Muscle layer of colon (tissue), 2 donors: ENCODE measurements around the gene CTNNA3.

ENCODE experiments used
- H3K27ac ChIP-seq: one replicate; pipeline ENCODE4 v1.7.0; 2013; ENCODE audit warnings: low read depth, mild to moderate bottlenecking, low read length, moderate library complexity
- H3K27me3 ChIP-seq, 2 donors: one replicate each; pipeline ENCODE4 v1.7.0; 2013; ENCODE audit warnings: low read length in 2 of 2, mild to moderate bottlenecking in 2 of 2; ENCODE audit not compliant: insufficient read depth in 2 of 2, control insufficient read depth in 1 of 2
- H3K36me3 ChIP-seq: one replicate; pipeline ENCODE4 v1.7.0; 2013; ENCODE audit warnings: mild to moderate bottlenecking, low read length; ENCODE audit not compliant: insufficient read depth
- H3K4me1 ChIP-seq: one replicate; pipeline ENCODE4 v1.7.0; 2013; ENCODE audit warnings: mild to moderate bottlenecking, low read length; ENCODE audit not compliant: insufficient read depth
- H3K4me3 ChIP-seq, 2 donors: one replicate each; pipeline ENCODE4 v1.7.0; 2013; ENCODE audit warnings: low read length in 2 of 2, low read depth in 1 of 2, mild to moderate bottlenecking in 1 of 2, moderate library complexity in 1 of 2
- H3K9ac ChIP-seq: one replicate; pipeline ENCODE4 v1.7.0; 2013; ENCODE audit warnings: low read length
- H3K9me3 ChIP-seq: one replicate; pipeline ENCODE4 v1.7.0; 2013; ENCODE audit warnings: mild to moderate bottlenecking, low read length
- donor health status: abdominal sarcoma.
- donor health status: Adenocarcinoma of cecum.

CTNNA3 gene

GRCh38 chr10:66283874-66284464 lies 1412.0 kb downstream of the CTNNA3 start:
- no peak overlapping the region for H3K9ac ChIP-seq
- H3K4me3 ChIP-seq: no peak overlapping the region
- no peaks in the 10 kb centered on the region for H3K27me3 ChIP-seq
- no peaks in the 10 kb centered on the region for H3K9me3 ChIP-seq
- H3K27ac ChIP-seq: no peak overlapping the region
- no peaks in the 10 kb centered on the region for H3K36me3 ChIP-seq
- no peaks in the 10 kb centered on the region for H3K4me1 ChIP-seq

GRCh38 chr10:66283064-66283463 lies 1412.9 kb downstream of the CTNNA3 start:
- no peak overlapping the region for H3K9ac ChIP-seq
- H3K27ac ChIP-seq: no peak overlapping the region
- no peaks in the 10 kb centered on the region for H3K36me3 ChIP-seq
- no peaks in the 10 kb centered on the region for H3K9me3 ChIP-seq
- H3K27me3 ChIP-seq: no peaks in the 10 kb centered on the region
- no peak overlapping the region for H3K4me3 ChIP-seq
- H3K4me1 ChIP-seq: no peaks in the 10 kb centered on the region

GRCh38 chr10:66281327-66281726 lies 1414.7 kb downstream of the CTNNA3 start:
- no peak overlapping the region for H3K4me3 ChIP-seq
- no peaks in the 10 kb centered on the region for H3K4me1 ChIP-seq
- H3K9ac ChIP-seq: no peak overlapping the region
- H3K36me3 ChIP-seq: no peaks in the 10 kb centered on the region
- no peak overlapping the region for H3K27ac ChIP-seq
- no peaks in the 10 kb centered on the region for H3K9me3 ChIP-seq
- no peaks in the 10 kb centered on the region for H3K27me3 ChIP-seq

GRCh38 chr10:66277481-66277880 lies 1418.5 kb downstream of the CTNNA3 start:
- H3K36me3 ChIP-seq: no peaks in the 10 kb centered on the region
- H3K27me3 ChIP-seq: no peaks in the 10 kb centered on the region
- H3K27ac ChIP-seq: no peak overlapping the region
- no peaks in the 10 kb centered on the region for H3K4me1 ChIP-seq
- no peak overlapping the region for H3K4me3 ChIP-seq
- H3K9me3 ChIP-seq: no peaks in the 10 kb centered on the region
- no peak overlapping the region for H3K9ac ChIP-seq

- Histone ChIP-seq H3K36me3 (no peaks in the 10 kb centered on the region), H3K27ac (no peak overlapping the region), H3K9ac (no peak overlapping the region), H3K4me3 (no peak overlapping the region), H3K4me1 (no peaks in the 10 kb centered on the region), H3K9me3 (no peaks in the 10 kb centered on the region), H3K27me3 (no peaks in the 10 kb centered on the region)
Observed at GRCh38 chr10:66273966-66274519, 1422.0 kb downstream of the CTNNA3 start.

- no peak overlapping the region for H3K9ac ChIP-seq
- no peak overlapping the region for H3K27ac ChIP-seq
- H3K27me3 ChIP-seq: no peaks in the 10 kb centered on the region
- H3K36me3 ChIP-seq: no peaks in the 10 kb centered on the region
- H3K4me3 ChIP-seq: no peak overlapping the region
- no peaks in the 10 kb centered on the region for H3K9me3 ChIP-seq
- H3K4me1 ChIP-seq: no peaks in the 10 kb centered on the region
Observed at GRCh38 chr10:66265398-66265797, 1430.6 kb downstream of the CTNNA3 start.

GRCh38 chr10:66259836-66260235 lies 1436.2 kb downstream of the CTNNA3 start:
- H3K27ac ChIP-seq: no peak overlapping the region
- no peaks in the 10 kb centered on the region for H3K9me3 ChIP-seq
- H3K36me3 ChIP-seq: no peaks in the 10 kb centered on the region
- no peaks in the 10 kb centered on the region for H3K27me3 ChIP-seq
- H3K4me1 ChIP-seq: no peaks in the 10 kb centered on the region
- H3K4me3 ChIP-seq: no peak overlapping the region
- H3K9ac ChIP-seq: no peak overlapping the region

- H3K27me3 ChIP-seq: no peaks in the 10 kb centered on the region
- no peak overlapping the region for H3K27ac ChIP-seq
- H3K9ac ChIP-seq: no peak overlapping the region
- H3K36me3 ChIP-seq: no peaks in the 10 kb centered on the region
- H3K4me1 ChIP-seq: no peaks in the 10 kb centered on the region
- no peak overlapping the region for H3K4me3 ChIP-seq
- H3K9me3 ChIP-seq: no peaks in the 10 kb centered on the region
Observed at GRCh38 chr10:66258693-66259092, 1437.3 kb downstream of the CTNNA3 start.

- Histone ChIP-seq H3K4me1 (no peaks in the 10 kb centered on the region), H3K27ac (no peak overlapping the region), H3K4me3 (no peak overlapping the region), H3K9ac (no peak overlapping the region), H3K27me3 (no peaks in the 10 kb centered on the region), H3K36me3 (no peaks in the 10 kb centered on the region), H3K9me3 (no peaks in the 10 kb centered on the region)
Observed at GRCh38 chr10:66257801-66258200, 1438.2 kb downstream of the CTNNA3 start.

- Histone ChIP-seq H3K4me1 (no peaks in the 10 kb centered on the region), H3K4me3 (no peak overlapping the region), H3K9me3 (no peaks in the 10 kb centered on the region), H3K9ac (no peak overlapping the region), H3K27me3 (no peaks in the 10 kb centered on the region), H3K27ac (no peak overlapping the region), H3K36me3 (no peaks in the 10 kb centered on the region)
Observed at GRCh38 chr10:66252986-66253385, 1443.0 kb downstream of the CTNNA3 start.

- Histone ChIP-seq H3K36me3 (no peaks in the 10 kb centered on the region), H3K4me1 (no peaks in the 10 kb centered on the region), H3K9me3 (no peaks in the 10 kb centered on the region), H3K27me3 (no peaks in the 10 kb centered on the region), H3K27ac (no peak overlapping the region), H3K4me3 (no peak overlapping the region), H3K9ac (no peak overlapping the region)
Observed at GRCh38 chr10:66246177-66246576, 1449.8 kb downstream of the CTNNA3 start.

- Histone ChIP-seq H3K27ac (no peak overlapping the region), H3K36me3 (no peaks in the 10 kb centered on the region), H3K4me1 (no peaks in the 10 kb centered on the region), H3K4me3 (no peak overlapping the region), H3K27me3 (no peaks in the 10 kb centered on the region), H3K9me3 (no peaks in the 10 kb centered on the region), H3K9ac (no peak overlapping the region)
Observed at GRCh38 chr10:66244953-66245352, 1451.0 kb downstream of the CTNNA3 start.
